SK-MEL-5 (cell line): Measurements from ENCODE around the gene NUPR2. TPM values are rescaled to one million over a fixed set of nuclear protein-coding genes. Genes with fewer than 3 reads are reported as not detected.
"Not testable (repeated sequence)": the region's sequence is repeated elsewhere in the genome, so short reads cannot be mapped to it uniquely, and the experiment has no call there.

ENCODE experiments used
- DNase-seq: peaks from one replicate; pipeline ENCODE4 v3.0.0-alpha.2; 2016; ENCODE audit warnings: low read depth, low spot score
- in situ Hi-C: cut with HindIII; loops from 2 replicates; pipeline ENCODE4 v1.10.0; 2016; ENCODE audit warnings: low sequenced_read_pairs, high pct_unique_total_duplicates, low pct_unique_long_range_greater_than_20kb
- total RNA-seq: library from RNA; depleted of rRNA; stranded (reverse); fragments of >200 nt; shearing (Covaris generic); gene quantifications from 2 replicates; pipeline ENCODE4 v1.2.3, GENCODE V29; 2014; rRNA removed

Gene NUPR2
- total RNA-seq, 1 experiment from 2014 or later = not detected

DNA sequence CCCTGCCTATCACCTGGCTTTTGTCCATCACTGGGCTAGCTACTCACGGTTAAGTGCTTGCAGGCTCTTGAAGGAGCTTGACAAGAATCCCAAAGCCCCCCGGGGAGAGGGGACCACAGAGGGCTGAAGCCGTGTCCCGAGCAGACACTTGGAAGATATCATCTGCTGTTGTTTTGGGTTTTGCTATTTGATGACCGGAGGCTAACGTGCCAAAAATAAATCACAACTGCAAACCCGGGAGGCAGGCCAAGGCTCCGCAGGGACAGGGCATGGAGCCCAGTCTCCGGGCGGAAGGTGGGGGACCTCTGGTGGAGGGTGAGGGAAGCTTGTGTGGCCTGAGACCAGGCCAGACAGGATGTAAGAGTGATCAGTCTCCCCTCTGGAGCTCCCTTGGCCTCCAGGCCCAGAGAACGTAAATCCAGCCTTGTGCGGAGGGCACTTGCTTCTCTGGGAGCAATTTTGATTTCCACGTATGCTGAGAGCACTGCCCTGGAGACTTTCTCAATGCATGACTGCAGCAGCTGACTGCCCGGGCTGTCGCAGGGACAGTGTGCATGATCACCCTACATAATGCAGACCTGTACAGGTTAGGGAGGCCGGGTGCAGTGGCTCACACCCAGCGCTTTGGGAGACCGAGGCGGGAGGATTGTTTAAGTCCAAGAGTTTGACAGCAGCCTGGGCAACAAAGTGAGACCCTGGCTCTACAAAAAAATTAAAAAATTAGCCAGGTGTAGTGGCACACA lies 23.3 kb downstream of the NUPR2 start, which contains the start of gene PHKG1:
PHKG1 (minus strand) TSS at position 164 of the 743 bp plus-strand sequence. CDS start 4,011 bp downstream, outside the sequence.
- peak; percentile 79 for DNase-seq
- in situ Hi-C loops = no loop called here

DNA sequence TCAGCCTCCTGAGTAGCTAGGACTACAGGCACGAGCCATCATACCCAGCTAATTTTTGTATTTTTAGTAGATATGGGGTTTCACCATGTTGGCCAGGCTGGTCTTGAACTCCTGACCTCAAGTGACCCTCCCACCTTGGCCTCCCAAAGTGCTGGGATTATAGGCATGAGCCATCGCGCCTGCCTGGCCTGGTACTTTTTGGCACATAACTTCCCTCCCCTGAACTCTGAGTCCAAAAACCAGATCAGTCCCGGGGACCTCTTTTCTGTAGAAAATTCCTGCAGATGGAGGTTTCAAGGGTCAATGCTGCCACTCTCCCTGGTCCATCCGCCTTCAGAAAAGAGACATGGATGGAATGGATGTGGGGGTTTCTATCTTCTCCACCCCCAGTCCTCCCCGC lies 23.8 kb downstream of the NUPR2 start:
- in situ Hi-C loops = not testable (repeated sequence)

DNA sequence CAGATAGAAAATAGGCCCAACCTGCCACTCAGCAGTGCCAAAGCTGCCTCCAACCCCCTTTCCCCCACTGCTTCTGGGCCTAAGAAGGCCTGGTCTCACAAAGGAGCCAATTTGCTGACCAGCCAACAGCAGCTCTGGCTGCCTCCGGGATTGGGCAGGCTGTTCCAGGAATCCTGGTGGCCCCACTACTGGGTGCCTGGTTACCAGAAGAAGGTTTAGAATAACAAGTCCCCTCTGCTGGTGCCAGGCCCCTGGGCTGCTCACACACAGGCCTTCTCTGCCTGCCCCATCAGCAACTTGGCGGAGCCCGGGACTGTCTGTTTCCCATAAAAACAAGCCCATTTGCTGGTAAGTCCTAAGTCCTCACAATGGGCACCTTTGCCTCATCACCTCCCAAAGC lies 24.6 kb downstream of the NUPR2 start:
- no peak for DNase-seq
- in situ Hi-C loops = no loop called here

More for the DNA sequence above, 23.8 kb downstream of the NUPR2 start:
- DNase-seq = not testable (repeated sequence)

DNA sequence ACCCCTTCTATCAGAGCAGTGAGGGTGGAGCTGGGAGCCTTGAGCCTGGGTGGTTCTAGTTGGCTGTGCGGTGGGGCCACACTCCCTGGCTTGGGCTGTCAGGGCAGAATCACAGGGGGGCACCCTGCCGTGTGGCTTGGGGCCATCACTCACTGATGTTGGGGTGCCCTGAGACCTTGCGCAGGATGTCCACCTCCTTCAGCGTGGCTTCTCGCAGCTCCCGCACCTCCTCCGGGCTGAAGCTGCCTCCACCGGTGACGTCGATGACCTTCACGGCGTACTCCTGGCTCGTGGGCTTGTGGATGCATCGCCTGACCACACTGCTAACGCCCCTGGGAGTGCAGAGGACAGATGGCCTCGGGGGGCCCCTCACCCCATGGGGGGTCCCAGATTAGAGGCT lies 28.8 kb downstream of the NUPR2 start:
- in situ Hi-C loops = no loop called here
- DNase-seq = no peak

DNA sequence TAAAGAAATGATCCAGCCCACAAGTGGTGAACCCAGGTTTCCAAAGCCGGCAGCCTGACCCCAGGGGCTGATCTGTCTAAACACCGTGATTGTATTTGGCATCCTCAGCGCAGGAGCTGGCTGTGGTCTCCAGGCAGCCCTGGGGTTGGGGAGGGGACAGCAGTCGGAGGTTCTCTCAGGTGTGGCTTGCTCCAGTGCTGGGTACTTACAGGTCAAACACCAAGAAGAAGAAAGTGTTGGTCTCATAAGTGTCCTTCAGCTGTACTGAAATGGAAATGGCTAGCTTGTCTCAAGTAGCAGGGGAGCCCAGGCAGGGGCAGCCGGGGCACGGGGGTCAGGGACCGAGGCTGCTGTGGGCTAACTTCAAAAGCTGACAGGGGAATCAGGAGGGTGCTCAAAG lies 29.5 kb downstream of the NUPR2 start:
- in situ Hi-C loops = no loop called here

DNA sequence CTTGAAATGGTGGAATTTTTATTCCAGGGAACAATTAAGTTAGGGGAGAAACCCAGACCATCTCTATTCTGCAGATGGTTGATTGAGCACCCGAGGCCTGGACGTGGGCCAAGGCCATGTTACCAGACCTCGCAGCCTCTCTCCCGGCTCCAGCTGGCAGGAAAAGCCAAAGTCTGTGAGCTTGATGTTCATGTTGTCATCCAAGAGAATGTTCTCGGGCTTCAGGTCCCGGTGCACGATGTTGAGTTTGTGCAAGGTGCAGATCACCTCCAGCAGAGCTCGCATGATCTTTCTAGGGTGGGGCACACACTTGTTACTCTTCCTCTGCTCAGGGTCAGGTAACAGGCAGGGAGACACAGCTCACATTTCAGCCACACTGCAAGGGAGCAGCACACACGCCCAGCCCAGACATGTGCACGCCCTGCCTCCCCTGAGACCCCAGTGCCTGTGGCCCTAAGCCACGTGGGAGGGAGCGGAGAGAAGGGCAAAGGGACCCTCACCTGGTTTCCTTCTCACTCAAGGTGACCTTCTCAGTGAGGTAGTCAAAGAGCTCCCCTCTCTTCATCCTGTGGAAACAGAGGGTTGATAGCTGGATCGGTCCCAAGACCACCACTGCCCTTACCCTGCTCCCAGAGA lies 32.9 kb downstream of the NUPR2 start:
- in situ Hi-C loops = no loop called here
- no peak for DNase-seq

More for the DNA sequence above, 29.5 kb downstream of the NUPR2 start:
- DNase-seq = no peak

DNA sequence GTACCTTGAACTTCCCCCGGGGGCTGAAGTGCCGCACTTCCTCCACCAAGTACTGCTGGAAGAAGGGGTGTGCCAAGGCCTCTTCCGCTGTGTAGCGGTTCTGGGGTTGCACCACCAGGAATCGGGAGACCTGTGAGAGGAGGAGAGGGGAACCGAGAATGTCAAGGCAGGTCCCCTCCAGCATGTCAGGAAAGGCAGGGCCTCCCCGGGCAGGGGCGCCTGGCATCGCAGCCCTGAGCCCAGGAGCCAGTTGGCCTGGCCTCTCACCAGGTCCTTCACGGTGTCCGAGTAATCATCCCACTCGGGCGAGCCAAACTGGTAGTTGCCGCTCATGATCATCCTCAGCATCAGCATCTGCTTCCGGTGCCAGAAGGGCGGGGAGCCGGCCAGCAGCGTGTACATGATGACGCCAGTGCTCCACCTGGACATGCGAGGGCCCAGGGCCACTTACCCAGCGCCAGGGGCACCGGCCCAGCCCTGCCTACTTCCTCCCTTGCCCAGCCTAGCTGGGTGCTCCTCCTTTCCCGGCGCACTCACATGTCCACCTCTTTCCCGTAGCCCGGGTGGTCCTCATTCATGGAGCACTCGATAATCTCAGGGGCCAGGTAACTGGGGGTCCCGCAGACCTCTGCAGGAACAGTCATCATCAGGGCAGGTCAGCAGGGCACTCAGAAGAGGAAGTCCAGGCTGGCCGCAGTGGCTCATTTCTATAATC lies 34.4 kb downstream of the NUPR2 start:
- DNase-seq = no peak
- in situ Hi-C loops = no loop called here

DNA sequence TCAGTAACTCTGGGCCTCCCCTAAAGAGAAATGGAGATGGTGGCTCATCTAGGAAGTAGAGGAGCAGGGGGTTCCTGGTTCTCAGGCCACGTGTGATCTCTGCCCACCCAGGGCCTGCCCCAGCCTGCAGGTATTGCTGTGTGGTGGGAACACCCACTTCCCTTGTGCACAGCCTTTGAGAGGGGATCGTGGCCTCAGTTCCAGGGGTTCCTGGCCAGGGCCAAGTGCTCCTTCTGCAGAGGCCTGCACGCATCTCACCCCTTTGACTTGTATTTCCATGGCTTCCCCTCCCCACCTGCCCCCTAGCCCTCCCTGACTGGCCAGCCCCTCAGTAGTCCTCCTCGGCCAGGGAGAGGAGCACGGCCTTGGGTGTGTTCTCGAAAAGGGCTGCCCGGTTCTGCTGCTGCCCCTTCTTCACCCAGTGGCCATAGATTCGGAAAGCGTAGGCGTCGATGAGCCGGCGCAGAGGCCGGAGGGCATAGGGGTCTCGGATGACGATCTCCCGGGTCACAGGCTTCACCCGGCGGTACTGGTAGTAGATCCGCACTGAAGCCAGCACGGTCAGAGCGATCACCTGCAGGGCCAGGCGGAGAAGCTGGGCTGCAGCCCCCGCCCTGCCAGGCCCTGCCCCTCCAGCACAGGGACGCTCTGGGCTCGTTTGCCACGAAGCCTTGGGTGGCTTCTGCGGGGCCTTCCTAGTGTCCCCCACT lies 35.3 kb downstream of the NUPR2 start:
- in situ Hi-C loops, DNase-seq: not testable (repeated sequence)

DNA sequence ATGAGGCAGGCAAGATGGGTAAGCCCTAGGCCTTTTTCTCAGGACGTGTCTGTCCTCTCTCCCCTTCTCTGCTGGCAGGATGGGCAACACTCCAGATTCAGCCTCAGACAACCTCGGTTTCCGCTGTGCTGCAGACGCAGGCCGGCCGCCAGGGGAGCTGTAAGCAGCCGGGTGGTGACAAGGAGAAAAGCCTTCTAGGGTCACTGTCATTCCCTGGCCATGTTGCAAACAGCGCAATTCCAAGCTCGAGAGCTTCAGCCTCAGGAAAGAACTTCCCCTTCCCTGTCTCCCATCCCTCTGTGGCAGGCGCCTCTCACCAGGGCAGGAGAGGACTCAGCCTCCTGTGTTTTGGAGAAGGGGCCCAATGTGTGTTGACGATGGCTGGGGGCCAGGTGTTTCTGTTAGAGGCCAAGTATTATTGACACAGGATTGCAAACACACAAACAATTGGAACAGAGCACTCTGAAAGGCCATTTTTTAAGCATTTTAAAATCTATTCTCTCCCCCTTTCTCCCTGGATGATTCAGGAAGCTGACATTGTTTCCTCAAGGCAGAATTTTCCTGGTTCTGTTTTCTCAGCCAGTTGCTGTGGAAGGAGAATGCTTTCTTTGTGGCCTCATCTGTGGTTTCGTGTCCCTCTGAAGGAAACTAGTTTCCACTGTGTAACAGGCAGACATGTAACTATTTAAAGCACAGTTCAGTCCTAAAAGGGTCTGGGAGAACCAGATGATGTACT lies 36.6 kb downstream of the NUPR2 start:
- DNase-seq = peak; percentile 76
- in situ Hi-C loops = no loop called here

DNA sequence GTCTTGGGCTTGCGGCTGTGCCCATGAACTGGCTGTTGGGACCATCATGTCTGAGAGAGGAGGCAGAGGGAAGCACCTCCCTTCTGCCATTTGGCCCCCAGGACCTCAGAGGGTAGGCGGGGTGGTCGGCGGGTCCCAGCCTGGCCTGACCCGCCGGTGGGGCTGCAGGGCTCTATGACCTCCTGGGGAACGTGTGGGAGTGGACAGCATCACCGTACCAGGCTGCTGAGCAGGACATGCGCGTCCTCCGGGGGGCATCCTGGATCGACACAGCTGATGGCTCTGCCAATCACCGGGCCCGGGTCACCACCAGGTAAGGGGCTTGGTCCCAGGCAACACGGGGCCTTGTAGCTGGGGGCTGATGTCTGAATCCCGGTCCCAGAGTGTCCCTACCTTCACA lies 38.0 kb downstream of the NUPR2 start:
- in situ Hi-C loops = no loop called here
- DNase-seq = no peak

DNA sequence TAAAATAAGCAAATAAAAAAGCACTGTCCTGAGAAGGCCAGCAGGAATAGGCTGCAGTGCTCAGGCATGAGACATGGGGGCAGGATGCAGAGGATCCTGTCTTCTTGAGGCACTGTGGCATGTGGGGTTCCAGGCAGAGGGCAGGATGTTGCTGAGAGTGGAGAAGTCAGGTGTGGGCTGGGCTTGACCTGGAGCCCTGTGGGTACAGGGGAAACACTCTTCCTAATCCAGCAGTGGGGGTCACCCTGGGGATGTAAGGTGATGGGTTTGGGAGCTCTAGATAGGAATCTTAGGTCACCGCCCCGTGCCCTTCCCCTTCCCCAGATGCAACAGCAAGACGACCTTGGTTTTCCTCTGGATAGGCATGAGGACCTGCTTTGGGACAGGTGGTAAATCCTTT lies 38.5 kb downstream of the NUPR2 start:
- in situ Hi-C loops = no loop called here
- DNase-seq = no peak

DNA sequence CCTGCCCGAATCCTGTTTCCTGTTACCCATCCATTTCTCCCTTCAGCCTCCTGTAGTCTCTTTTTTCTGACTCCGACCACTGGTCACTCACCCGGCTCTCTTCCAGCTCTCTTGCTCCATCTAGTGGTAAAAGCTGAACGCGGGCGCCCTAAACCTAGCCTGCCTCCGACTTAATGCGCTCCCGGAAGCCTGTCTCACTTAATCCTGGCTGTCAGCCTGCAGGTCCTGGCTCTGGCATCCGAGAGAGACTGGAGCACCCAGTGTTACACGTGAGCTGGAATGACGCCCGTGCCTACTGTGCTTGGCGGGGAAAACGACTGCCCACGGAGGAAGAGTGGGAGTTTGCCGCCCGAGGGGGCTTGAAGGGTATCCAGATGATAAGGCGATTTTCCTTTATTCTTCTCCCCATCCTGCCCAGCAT lies 41.8 kb downstream of the NUPR2 start:
- in situ Hi-C loops = no loop called here

DNA sequence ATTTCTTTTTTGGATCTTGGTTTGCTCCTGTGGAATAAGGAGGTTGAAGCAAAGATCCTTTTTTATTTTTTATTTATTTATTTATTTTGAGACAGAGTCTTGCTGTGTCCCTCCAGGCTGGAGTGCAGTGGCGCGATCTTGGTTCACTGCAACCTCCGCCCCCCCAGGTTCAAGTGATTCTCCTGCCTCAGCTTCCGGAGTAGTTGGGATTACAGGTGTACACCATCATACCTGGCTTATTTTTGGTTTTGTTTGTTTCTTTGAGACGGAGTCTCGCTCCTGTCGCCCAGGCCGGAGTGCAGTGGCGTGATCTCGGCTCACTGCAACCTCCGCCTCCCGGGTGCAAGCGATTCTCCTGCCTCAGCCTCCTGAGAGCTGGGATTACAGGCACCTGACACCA lies 49.8 kb downstream of the NUPR2 start:
- in situ Hi-C loops, DNase-seq: not testable (repeated sequence)

More for the DNA sequence above, 41.8 kb downstream of the NUPR2 start:
- peak; percentile 94 for DNase-seq

Other genes starting within 250 kb of the NUPR2 start
- gene ZNF713, start 229.0 kb downstream of the NUPR2 start, total RNA-seq = 0.43 and 0.85 TPM in 2 replicates
- 32.2 and 34.3 TPM in 2 replicates for gene MRPS17, start 164.5 kb downstream of the NUPR2 start, total RNA-seq
- 115 and 125 TPM in 2 replicates for gene NIPSNAP2, start 151.8 kb downstream of the NUPR2 start, total RNA-seq
- gene PSPH, start 65.0 kb downstream of the NUPR2 start, total RNA-seq = 357 and 414 TPM in 2 replicates
- 710 and 744 TPM in 2 replicates for gene CCT6A, start 64.7 kb downstream of the NUPR2 start, total RNA-seq
- 559 and 567 TPM in 2 replicates for gene SUMF2, start 52.1 kb downstream of the NUPR2 start, total RNA-seq
- gene PHKG1, start 23.5 kb downstream of the NUPR2 start, total RNA-seq = 0.67 and 1.9 TPM in 2 replicates
- 754 and 796 TPM in 2 replicates for gene CHCHD2, start 9.9 kb downstream of the NUPR2 start, total RNA-seq